Stimulated activated CD8-positive, alpha-beta memory T cell treated with anti-CD3 and anti-CD28 coated beads, Interleukin-4, amount 100 ng/mL, for 48 hours (primary cell): Measurements from ENCODE around the gene PHLDB3.
A peak's percentile ranks its signal among the peaks of the same experiment; 100 is the strongest.
"Not testable (repeated sequence)": the region's sequence is repeated elsewhere in the genome, so short reads cannot be mapped to it uniquely, and the experiment has no call there.

Experiments
- DNase-seq: peaks from one replicate; pipeline ENCODE4 v3.0.0-alpha.2; 2020

PHLDB3 gene

GRCh38 chr19:43466793-43467192 is 37.8 kb downstream of the PHLDB3 start:
- no peak for DNase-seq

- no peak for DNase-seq
These were observed 39.0 kb downstream of the PHLDB3 start, which contains the start of gene LYPD3 for GRCh38 chr19:43465468-43466120. Gene LYPD3, minus strand, starts transcription at chr19:43465608. Its CDS starts 37 bp downstream, at chr19:43465571.

GRCh38 chr19:43464134-43464775 is 40.3 kb downstream of the PHLDB3 start:
- peak; percentile 88 for DNase-seq

- peak; percentile 99 for DNase-seq
These were observed 41.0 kb downstream of the PHLDB3 start for GRCh38 chr19:43463381-43464133.

- DNase-seq = no peak
These were observed 41.7 kb downstream of the PHLDB3 start for GRCh38 chr19:43462785-43463380.

GRCh38 chr19:43462383-43462782 is 42.2 kb downstream of the PHLDB3 start:
- DNase-seq = no peak

- no peak for DNase-seq
These were observed 43.2 kb downstream of the PHLDB3 start for GRCh38 chr19:43461303-43461702.

- DNase-seq = no peak
These were observed 44.1 kb downstream of the PHLDB3 start for GRCh38 chr19:43460362-43461016.

- no peak for DNase-seq
These were observed 46.7 kb downstream of the PHLDB3 start for GRCh38 chr19:43457809-43458208.

GRCh38 chr19:43455321-43456113 is 49.0 kb downstream of the PHLDB3 start:
- no peak for DNase-seq

- no peak for DNase-seq
These were observed 50.5 kb downstream of the PHLDB3 start for GRCh38 chr19:43454031-43454430.

GRCh38 chr19:43452582-43452981 is 52.0 kb downstream of the PHLDB3 start:
- DNase-seq = no peak

GRCh38 chr19:43450545-43450997 is 54.0 kb downstream of the PHLDB3 start:
- DNase-seq = no peak

GRCh38 chr19:43447655-43448054 is 56.9 kb downstream of the PHLDB3 start:
- DNase-seq = no peak

GRCh38 chr19:43446746-43447489 is 57.6 kb downstream of the PHLDB3 start:
- peak; percentile 84 for DNase-seq

GRCh38 chr19:43445426-43445825 is 59.1 kb downstream of the PHLDB3 start:
- no peak for DNase-seq

- DNase-seq = no peak
These were observed 59.8 kb downstream of the PHLDB3 start for GRCh38 chr19:43444531-43445287.

- not testable (repeated sequence) for DNase-seq
These were observed 60.5 kb downstream of the PHLDB3 start for GRCh38 chr19:43444091-43444490.

- DNase-seq = no peak
These were observed 62.8 kb downstream of the PHLDB3 start for GRCh38 chr19:43441716-43442115.

GRCh38 chr19:43439709-43440063 is 64.9 kb downstream of the PHLDB3 start:
- no peak for DNase-seq
